HepG2 (cell line): ENCODE results near the gene CREBRF. TPM values are rescaled to one million over a fixed set of nuclear protein-coding genes. Genes with fewer than 3 reads are reported as not detected.

Source experiments
- AKAP8 ChIP-seq: sonication (generic); formaldehyde crosslinking; IDR thresholded peaks from 2 replicates; pipeline ENCODE4 v1.5.1; 2020; ENCODE audit warnings: mild to moderate bottlenecking, missing genetic modification reagents
- CREM ChIP-seq, 2 experiments: sonication (generic) in 1 of 2; formaldehyde crosslinking in 1 of 2; IDR thresholded peaks; 2 replicates each; pipeline versions ENCODE4 v1.4.0 to v1.6.1; 2016 to 2020; ENCODE audit warnings: antibody characterized with exemption in 1 of 2, mild to moderate bottlenecking in 1 of 2, missing genetic modification reagents in 1 of 2
- ELF1 ChIP-seq: sonication (generic); formaldehyde crosslinking; IDR thresholded peaks from 2 replicates; pipeline ENCODE4 v1.4.0; 2020; ENCODE audit warnings: missing genetic modification reagents
- FOSL1 ChIP-seq: sonication (generic); formaldehyde crosslinking; IDR thresholded peaks from 2 replicates; pipeline ENCODE4 v1.9.0; 2021; ENCODE audit warnings: missing genetic modification reagents, borderline replicate concordance
- FOXC1 ChIP-seq: sonication (generic); formaldehyde crosslinking; IDR thresholded peaks from 2 replicates; pipeline ENCODE4 v1.8.0; 2022; ENCODE audit warnings: mild to moderate bottlenecking, missing genetic modification reagents, borderline replicate concordance
- GTF3A ChIP-seq: sonication (generic); formaldehyde crosslinking; conservative IDR thresholded peaks from 2 replicates; pipeline ENCODE4 v1.4.0; 2020; ENCODE audit warnings: mild to moderate bottlenecking, missing genetic modification reagents
- JUN ChIP-seq: sonication (generic); formaldehyde crosslinking; IDR thresholded peaks from 2 replicates; pipeline ENCODE4 v1.4.0; 2020; ENCODE audit warnings: mild to moderate bottlenecking, missing genetic modification reagents
- MEIS2 ChIP-seq: sonication (generic); formaldehyde crosslinking; IDR thresholded peaks from 2 replicates; pipeline ENCODE4 v1.9.0; 2021; ENCODE audit warnings: mild to moderate bottlenecking, missing genetic modification reagents
- POLR2AphosphoS5 ChIP-seq: IDR thresholded peaks from 2 replicates; pipeline ENCODE4 v1.6.1; 2012; ENCODE audit warnings: low read depth, low read length
- RBM39 ChIP-seq: fragments of 200-400 bp; formaldehyde crosslinking; IDR thresholded peaks from one replicate; pipeline ENCODE4 v1.6.1; 2018; ENCODE audit warnings: antibody characterized with exemption, mild to moderate bottlenecking, low read depth, low read length; ENCODE audit not compliant: poor library complexity, severe bottlenecking
- SCMH1 ChIP-seq: sonication (generic); formaldehyde crosslinking; IDR thresholded peaks from 2 replicates; pipeline ENCODE4 v1.9.0; 2021; ENCODE audit warnings: missing genetic modification reagents, mild to moderate bottlenecking, borderline replicate concordance
- ZNF460 ChIP-seq: sonication (generic); formaldehyde crosslinking; IDR thresholded peaks from 2 replicates; pipeline ENCODE4 v1.5.1; 2020; ENCODE audit warnings: missing genetic modification reagents, mild to moderate bottlenecking, borderline replicate concordance
- ZSCAN25 ChIP-seq: sonication (generic); formaldehyde crosslinking; IDR thresholded peaks from 2 replicates; pipeline ENCODE4 v1.8.0; 2022; ENCODE audit warnings: mild to moderate bottlenecking, missing genetic modification reagents
- polyA plus RNA-seq, 8 experiments: library from polyadenylated mRNA; depleted of rRNA in 3 of 8; stranded (reverse) in 7 of 8; unstranded in 1 of 8; fragments of >200 nt; fragmentation: Illumina TruSeq in 4 of 8; extraction: Trizol in 4 of 8; gene quantifications; 2 replicates each; pipeline versions ENCODE4 v1.2.1 to v1.2.3, GENCODE V29; 2011 to 2016; ENCODE audit warnings: low read depth in 4 of 8, missing spikeins in 1 of 8, mixed read lengths in 1 of 8; ENCODE audit not compliant: insufficient read depth in 1 of 8
- total RNA-seq, 5 experiments: library from RNA; depleted of rRNA; stranded (reverse); fragments of >200 nt; fragmentation: Illumina TruSeq; extraction: Trizol; gene quantifications; 2 replicates each; pipeline ENCODE4 v1.2.3, GENCODE V29; 2016; ENCODE audit warnings: low read depth in 1 of 5
- TF ChIP-seq, protein P1 (sequence below): sonication (generic); formaldehyde crosslinking; IDR thresholded peaks from 2 replicates; pipeline ENCODE4 v1.8.1; 2023; ENCODE audit warnings: mild to moderate bottlenecking, missing genetic modification reagents, borderline replicate concordance
- TF ChIP-seq, protein P2 (sequence below): sonication (generic); formaldehyde crosslinking; IDR thresholded peaks from 2 replicates; pipeline ENCODE4 v1.5.1; 2020; ENCODE audit warnings: missing genetic modification reagents, mild to moderate bottlenecking, borderline replicate concordance
- TF ChIP-seq, protein P3 (sequence below): sonication (generic); formaldehyde crosslinking; IDR thresholded peaks from 2 replicates; pipeline ENCODE4 v1.5.0; 2020; ENCODE audit warnings: mild to moderate bottlenecking, missing genetic modification reagents, borderline replicate concordance
- TF ChIP-seq, protein P4 (sequence below): sonication (generic); formaldehyde crosslinking; IDR thresholded peaks from 2 replicates; pipeline ENCODE4 v1.4.0; 2020; ENCODE audit warnings: missing genetic modification reagents
- TF ChIP-seq, protein P5 (sequence below): IDR thresholded peaks from 2 replicates; pipeline ENCODE4 v1.6.1; 2016; ENCODE audit warnings: low read depth, borderline replicate concordance

The CREBRF gene
- total and polyA plus RNA-seq, 2 of the 13 experiments (the other 11 are each of a cell fraction or from before 2014, with no cell fraction given), result 4.5 to 10.2 TPM

DNA sequence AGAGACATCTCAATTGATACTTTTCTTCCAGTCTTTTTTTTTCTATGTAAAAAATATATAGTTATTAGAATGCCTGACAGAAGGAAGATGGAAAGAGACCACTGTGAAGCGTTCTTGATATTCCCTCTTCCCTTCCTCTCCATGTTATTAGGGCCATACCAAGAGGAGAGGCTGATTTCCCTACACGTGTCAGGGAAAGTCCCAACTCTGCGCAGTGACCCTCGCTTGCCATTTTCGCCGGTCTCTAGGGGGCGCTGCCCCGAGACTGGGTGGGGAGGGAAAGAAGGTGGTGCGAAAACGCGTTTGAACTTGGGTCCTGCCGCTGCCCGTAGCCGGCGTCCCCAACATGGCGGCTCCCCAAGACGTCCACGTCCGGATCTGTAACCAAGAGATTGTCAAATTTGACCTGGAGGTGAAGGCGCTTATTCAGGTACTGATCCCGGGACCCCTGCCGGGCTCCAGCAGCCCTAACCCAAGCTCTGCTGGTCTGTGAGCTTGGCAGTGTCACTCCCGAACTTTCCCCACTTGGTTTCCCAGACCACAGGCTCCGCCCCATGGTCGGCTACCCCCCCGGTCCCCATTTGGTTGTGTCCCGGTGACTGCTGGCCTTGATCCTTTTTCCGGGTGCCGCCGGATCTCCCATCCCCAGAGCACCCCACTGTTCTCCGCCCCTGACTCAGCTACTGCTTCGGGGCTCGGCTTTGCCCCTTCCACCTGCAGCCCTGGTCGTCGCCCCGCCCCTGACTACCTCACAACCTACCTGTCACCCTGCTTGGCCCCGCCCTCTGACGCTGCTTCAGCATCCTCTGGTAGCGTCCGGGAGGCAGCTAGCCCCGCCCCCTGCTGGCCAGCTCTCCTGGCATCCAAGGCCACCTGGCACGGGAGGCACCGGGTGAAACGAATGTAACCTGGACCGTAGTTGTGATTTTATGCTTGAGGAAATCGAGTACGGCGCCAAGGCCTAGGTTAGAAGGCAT is 88.3 kb downstream of the CREBRF start, which contains the start of gene BNIP1 (continued):
- TF ChIP-seq FOSL1 (CRISPR knock-in tag), result no peak
- TF ChIP-seq SCMH1, result no peak
- TF ChIP-seq, protein P1, sequence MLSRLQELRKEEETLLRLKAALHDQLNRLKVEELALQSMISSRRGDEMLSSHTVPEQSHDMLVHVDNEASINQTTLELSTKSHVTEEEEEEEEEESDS, result no peak
- TF ChIP-seq ZNF460 (CRISPR knock-in tag), result no peak; the same call in 1 of the 2 replicates
- peak; percentile 59 for TF ChIP-seq POLR2AphosphoS5
- TF ChIP-seq JUN (CRISPR knock-in tag), result peak; percentile 16; the same call in 1 of the 2 replicates
- TF ChIP-seq, protein P2, sequence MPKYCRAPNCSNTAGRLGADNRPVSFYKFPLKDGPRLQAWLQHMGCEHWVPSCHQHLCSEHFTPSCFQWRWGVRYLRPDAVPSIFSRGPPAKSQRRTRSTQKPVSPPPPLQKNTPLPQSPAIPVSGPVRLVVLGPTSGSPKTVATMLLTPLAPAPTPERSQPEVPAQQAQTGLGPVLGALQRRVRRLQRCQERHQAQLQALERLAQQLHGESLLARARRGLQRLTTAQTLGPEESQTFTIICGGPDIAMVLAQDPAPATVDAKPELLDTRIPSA (CRISPR knock-in tag), result no peak
- TF ChIP-seq ELF1 (CRISPR knock-in tag), result peak; percentile 71
- no peak for TF ChIP-seq RBM39
- TF ChIP-seq CREM (IDR thresholded peaks at IDR 0.05), result peak; percentile 38; the same call in 1 of the 2 replicates
- no peak for TF ChIP-seq CREM (CRISPR knock-in tag; IDR thresholded peaks at IDR 0.05)
- TF ChIP-seq, protein P3, sequence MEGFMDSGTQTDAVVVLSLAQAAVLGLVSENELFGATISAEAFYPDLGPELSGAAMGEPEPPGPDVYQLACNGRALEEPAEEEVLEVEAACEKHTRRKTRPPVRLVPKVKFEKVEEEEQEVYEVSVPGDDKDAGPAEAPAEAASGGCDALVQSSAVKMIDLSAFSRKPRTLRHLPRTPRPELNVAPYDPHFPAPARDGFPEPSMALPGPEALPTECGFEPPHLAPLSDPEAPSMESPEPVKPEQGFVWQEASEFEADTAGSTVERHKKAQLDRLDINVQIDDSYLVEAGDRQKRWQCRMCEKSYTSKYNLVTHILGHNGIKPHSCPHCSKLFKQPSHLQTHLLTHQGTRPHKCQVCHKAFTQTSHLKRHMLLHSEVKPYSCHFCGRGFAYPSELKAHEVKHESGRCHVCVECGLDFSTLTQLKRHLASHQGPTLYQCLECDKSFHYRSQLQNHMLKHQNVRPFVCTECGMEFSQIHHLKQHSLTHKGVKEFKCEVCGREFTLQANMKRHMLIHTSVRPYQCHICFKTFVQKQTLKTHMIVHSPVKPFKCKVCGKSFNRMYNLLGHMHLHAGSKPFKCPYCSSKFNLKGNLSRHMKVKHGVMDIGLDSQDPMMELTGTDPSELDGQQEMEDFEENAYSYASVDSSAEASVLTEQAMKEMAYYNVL (CRISPR knock-in tag), result peak; percentile 74; the same call in 1 of the 2 replicates
- peak; percentile 59 for TF ChIP-seq MEIS2 (CRISPR knock-in tag)
- no peak for TF ChIP-seq GTF3A
- TF ChIP-seq, protein P4, sequence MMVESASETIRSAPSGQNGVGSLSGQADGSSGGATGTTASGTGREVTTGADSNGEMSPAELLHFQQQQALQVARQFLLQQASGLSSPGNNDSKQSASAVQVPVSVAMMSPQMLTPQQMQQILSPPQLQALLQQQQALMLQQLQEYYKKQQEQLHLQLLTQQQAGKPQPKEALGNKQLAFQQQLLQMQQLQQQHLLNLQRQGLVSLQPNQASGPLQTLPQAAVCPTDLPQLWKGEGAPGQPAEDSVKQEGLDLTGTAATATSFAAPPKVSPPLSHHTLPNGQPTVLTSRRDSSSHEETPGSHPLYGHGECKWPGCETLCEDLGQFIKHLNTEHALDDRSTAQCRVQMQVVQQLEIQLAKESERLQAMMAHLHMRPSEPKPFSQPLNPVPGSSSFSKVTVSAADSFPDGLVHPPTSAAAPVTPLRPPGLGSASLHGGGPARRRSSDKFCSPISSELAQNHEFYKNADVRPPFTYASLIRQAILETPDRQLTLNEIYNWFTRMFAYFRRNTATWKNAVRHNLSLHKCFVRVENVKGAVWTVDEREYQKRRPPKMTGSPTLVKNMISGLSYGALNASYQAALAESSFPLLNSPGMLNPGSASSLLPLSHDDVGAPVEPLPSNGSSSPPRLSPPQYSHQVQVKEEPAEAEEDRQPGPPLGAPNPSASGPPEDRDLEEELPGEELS, result peak; percentile 58; the same call in 1 of the 2 replicates
- TF ChIP-seq FOXC1 (CRISPR knock-in tag), result no peak
- TF ChIP-seq ZSCAN25 (CRISPR knock-in tag), result no peak
- TF ChIP-seq AKAP8, result no peak
- TF ChIP-seq, protein P5, sequence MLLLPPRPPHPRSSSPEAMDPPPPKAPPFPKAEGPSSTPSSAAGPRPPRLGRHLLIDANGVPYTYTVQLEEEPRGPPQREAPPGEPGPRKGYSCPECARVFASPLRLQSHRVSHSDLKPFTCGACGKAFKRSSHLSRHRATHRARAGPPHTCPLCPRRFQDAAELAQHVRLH (CRISPR knock-in tag), result peak; percentile 80; the same call in 1 of the 2 replicates
